DND-41 (cell line): ENCODE measurements around the gene USP12.

Experiments
- ATAC-seq: fragments of 200-7000 bp; cut with Tn5 transposase; 3 replicates; pipeline ENCODE4 v1.9.1; 2021; ENCODE audit warnings: low read depth; ENCODE audit not compliant: insufficient read depth
- DNase-seq: peaks from one replicate; pipeline ENCODE4 v3.0.0-alpha.2; 2020
- H2AFZ ChIP-seq: 2 replicates; pipeline ENCODE4 v1.6.0; 2012; ENCODE audit warnings: low read depth, low read length
- H3K27ac ChIP-seq: 2 replicates; pipeline ENCODE4 v1.5.1; 2012; ENCODE audit warnings: low read length, inconsistent platforms
- H3K27me3 ChIP-seq: fragments of 200-600 bp; sonication (generic); 2 replicates; pipeline ENCODE4 v1.6.0; 2012; ENCODE audit warnings: low read length, mild to moderate bottlenecking, inconsistent platforms; ENCODE audit not compliant: insufficient read depth, poor library complexity
- H3K36me3 ChIP-seq: 2 replicates; pipeline ENCODE4 v1.5.1; 2012; ENCODE audit warnings: low read length, inconsistent platforms; ENCODE audit not compliant: insufficient read depth
- H3K4me1 ChIP-seq: 2 replicates; pipeline ENCODE4 v1.5.1; 2012; ENCODE audit warnings: mild to moderate bottlenecking, low read length; ENCODE audit not compliant: insufficient read depth
- H3K4me2 ChIP-seq: 2 replicates; pipeline ENCODE4 v1.6.0; 2012; ENCODE audit warnings: mild to moderate bottlenecking, moderate library complexity, low read length, inconsistent platforms; ENCODE audit not compliant: insufficient read depth
- H3K4me3 ChIP-seq, 2 experiments: fragments of 200-600 bp in 1 of 2; shearing (Covaris generic) in 1 of 2; 2 replicates each; pipeline ENCODE4 v1.5.1; 2012 to 2016; ENCODE audit warnings: inconsistent platforms in 2 of 2, low read length in 2 of 2, mild to moderate bottlenecking in 2 of 2, low read depth in 1 of 2, moderate library complexity in 1 of 2
- H3K79me2 ChIP-seq: 2 replicates; pipeline ENCODE4 v1.6.0; 2012; ENCODE audit warnings: low read length, inconsistent platforms; ENCODE audit not compliant: insufficient read depth
- H3K9ac ChIP-seq: 2 replicates; pipeline ENCODE4 v1.6.0; 2012; ENCODE audit warnings: low read depth, mild to moderate bottlenecking, inconsistent platforms, low read length, moderate library complexity
- H3K9me3 ChIP-seq: 2 replicates; pipeline ENCODE4 v1.5.1; 2012; ENCODE audit warnings: low read length, moderate library complexity, mild to moderate bottlenecking, inconsistent platforms; ENCODE audit not compliant: insufficient read depth, severe bottlenecking
- H4K20me1 ChIP-seq: 2 replicates; pipeline ENCODE4 v1.6.0; 2012; ENCODE audit warnings: low read length; ENCODE audit not compliant: insufficient read depth
- CTCF ChIP-seq: IDR thresholded peaks from 2 replicates; pipeline ENCODE4 v1.5.1; 2012; ENCODE audit warnings: borderline replicate concordance, low read length, moderate library complexity, mild to moderate bottlenecking; ENCODE audit not compliant: poor library complexity, severe bottlenecking; ENCODE audit errors: extremely low read depth
- EZH2 ChIP-seq: IDR thresholded peaks from 3 replicates; pipeline ENCODE4 v1.6.1; 2012; ENCODE audit warnings: borderline replicate concordance, low read depth, mild to moderate bottlenecking, moderate library complexity, low read length, inconsistent platforms; ENCODE audit not compliant: severe bottlenecking

The USP12 gene

DNA sequence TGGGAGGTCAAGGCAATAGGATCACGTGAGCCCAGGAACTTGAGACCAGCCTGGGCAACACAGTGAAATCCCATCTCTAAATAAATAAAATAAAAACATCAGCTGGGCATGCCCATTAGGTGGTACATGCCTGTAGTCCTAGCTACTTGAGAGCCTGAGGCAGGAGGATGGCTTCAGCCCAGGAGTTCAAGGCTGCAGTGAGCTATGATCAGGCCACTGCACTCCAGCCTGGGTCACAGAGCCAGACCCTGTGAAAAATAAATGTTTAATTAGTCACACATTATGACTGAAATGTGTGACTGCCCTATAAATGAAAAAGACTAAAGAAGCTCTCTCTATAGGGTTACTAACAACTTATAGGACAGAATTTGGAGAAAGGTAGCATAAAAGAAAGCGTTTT is 37.7 kb downstream of the USP12 start:
- Histone ChIP-seq H3K27ac (no peak overlapping the region), H3K79me2 (peaks cover 99% of the 10 kb centered on the region), H3K9me3 (peaks cover 3% of the 10 kb centered on the region), H4K20me1 (peaks cover 53% of the 10 kb centered on the region), H3K4me2 (no peak overlapping the region), H3K36me3 (0 out of 2 replicates have a peak, but pooled peaks cover 3% of the 10 kb centered on the region), H3K4me1 (no peaks in the 10 kb centered on the region), H3K4me3 (no peak overlapping the region), H3K9ac (no peak overlapping the region), H2AFZ (no peak overlapping the region), H3K27me3 (no peaks in the 10 kb centered on the region)
- ATAC-seq: no peak
- DNase-seq: no peak
- TF ChIP-seq EZH2: no peak
- TF ChIP-seq CTCF: no peak

- peaks cover 3% of the 10 kb centered on the region for H3K9me3 ChIP-seq
- no peak overlapping the region for H3K4me3 ChIP-seq
- H2AFZ ChIP-seq: no peak overlapping the region
- peaks cover 40% of the 10 kb centered on the region for H4K20me1 ChIP-seq
- H3K4me2 ChIP-seq: no peak overlapping the region
- no peak for TF ChIP-seq EZH2
- TF ChIP-seq CTCF: no peak
- no peaks in the 10 kb centered on the region for H3K4me1 ChIP-seq
- ATAC-seq (no peak), DNase-seq (no peak)
- no peak overlapping the region for H3K27ac ChIP-seq
- H3K36me3 ChIP-seq: 0 out of 2 replicates have a peak, but pooled peaks cover 3% of the 10 kb centered on the region
- H3K27me3 ChIP-seq: no peaks in the 10 kb centered on the region
- no peak overlapping the region for H3K9ac ChIP-seq
- H3K79me2 ChIP-seq: peaks cover 99% of the 10 kb centered on the region
Measured at GRCh38 chr13:27132538-27132937, 39.1 kb downstream of the USP12 start.

GRCh38 chr13:27131906-27132305 is 39.7 kb downstream of the USP12 start:
- no peaks in the 10 kb centered on the region for H3K4me1 ChIP-seq
- TF ChIP-seq CTCF (no peak), EZH2 (no peak)
- DNase-seq: no peak

More at GRCh38 chr13:27131906-27132305, 39.7 kb downstream of the USP12 start:
- Histone ChIP-seq H3K36me3 (0 out of 2 replicates have a peak, but pooled peaks cover 3% of the 10 kb centered on the region), H3K27ac (no peak overlapping the region), H3K4me3 (no peak overlapping the region), H3K9me3 (peaks cover 3% of the 10 kb centered on the region), H3K9ac (no peak overlapping the region), H4K20me1 (peaks cover 37% of the 10 kb centered on the region; the same call in 1 of the 2 replicates), H3K27me3 (no peaks in the 10 kb centered on the region), H2AFZ (no peak overlapping the region), H3K79me2 (peaks cover 99% of the 10 kb centered on the region), H3K4me2 (no peak overlapping the region)
- ATAC-seq: no peak
